ENCODE measurements around the gene CNPY3.
A peak's percentile ranks its signal among the peaks of the same experiment; 100 is the strongest.

Gene CNPY3

DNA sequence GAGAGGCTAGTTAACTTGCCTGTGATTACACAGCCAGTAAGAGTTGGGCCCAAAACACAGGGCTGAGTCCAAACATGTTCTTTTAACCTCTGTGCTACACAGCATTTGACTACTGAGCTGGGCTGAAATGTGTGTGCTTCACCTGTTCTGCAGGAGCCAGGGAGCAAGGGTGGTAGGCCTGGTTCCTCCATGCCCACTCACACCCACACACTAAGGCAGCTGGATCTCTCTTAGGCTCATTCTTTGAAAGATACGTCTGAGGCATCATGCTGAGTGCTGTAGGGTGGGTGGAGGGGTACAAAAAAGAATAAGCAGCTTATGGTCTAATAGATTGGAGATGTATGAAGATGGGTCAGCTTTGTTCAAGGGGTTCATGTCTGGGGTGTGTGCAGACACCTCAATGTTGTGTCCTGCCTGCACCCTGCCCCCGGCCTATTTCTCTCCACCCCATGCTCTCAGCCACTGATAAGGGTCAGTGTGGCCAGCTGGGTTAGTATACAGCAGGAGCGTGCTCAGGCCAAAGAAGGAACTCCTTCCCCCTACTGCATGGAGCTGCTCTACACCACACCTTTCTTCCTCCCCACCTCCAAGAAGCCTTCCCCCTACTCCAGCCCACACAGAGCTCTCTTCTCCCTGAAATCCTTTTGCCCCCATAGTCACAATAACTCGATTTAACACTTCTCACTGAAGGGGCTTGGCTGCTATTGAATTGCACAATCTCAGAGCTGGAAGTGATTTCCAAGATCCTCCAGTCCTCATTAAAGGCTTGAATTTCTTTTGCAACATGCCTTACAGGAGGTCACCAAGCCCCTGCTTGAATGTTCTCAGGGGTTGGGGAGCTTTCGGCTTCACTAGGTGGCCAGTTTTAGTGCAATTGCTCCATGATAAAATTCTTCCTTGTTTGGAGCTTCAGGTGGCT is 58.5 kb downstream of the CNPY3 start:
- DNase-seq (ENCODE audit: low read depth): peak; percentile 52
- Histone ChIP-seq H3K9ac (ENCODE audit: low read length) (no peak overlapping the region), H3K4me3 (ENCODE audit: low read length) (no peak overlapping the region), H3K4me1 (ENCODE audit: control insufficient read depth, insufficient read depth, low read length) (peaks cover 39% of the 10 kb centered on the region), H3K9me3 (ENCODE audit: control insufficient read depth, low read length) (no peaks in the 10 kb centered on the region), H3K27me3 (replicated peaks; ENCODE audit: control insufficient read depth, insufficient read depth, low read length) (no peaks in the 10 kb centered on the region), H3K36me3 (ENCODE audit: control insufficient read depth, insufficient read depth, low read length, severe bottlenecking) (peaks cover 22% of the 10 kb centered on the region)

- peak; percentile 19 for DNase-seq (ENCODE audit: low read depth)
- peaks cover 22% of the 10 kb centered on the region for H3K36me3 ChIP-seq (ENCODE audit: control insufficient read depth, insufficient read depth, low read length, severe bottlenecking)
Observed at GRCh38 chr6:42988486-42989020, 59.3 kb downstream of the CNPY3 start.

More at GRCh38 chr6:42988486-42989020, 59.3 kb downstream of the CNPY3 start:
- Histone ChIP-seq H3K4me1 (ENCODE audit: control insufficient read depth, insufficient read depth, low read length) (peaks cover 38% of the 10 kb centered on the region), H3K27me3 (replicated peaks; ENCODE audit: control insufficient read depth, insufficient read depth, low read length) (no peaks in the 10 kb centered on the region), H3K9me3 (ENCODE audit: control insufficient read depth, low read length) (no peaks in the 10 kb centered on the region), H3K4me3 (ENCODE audit: low read length) (no peak overlapping the region), H3K9ac (ENCODE audit: low read length) (no peak overlapping the region)

Data from adipocyte (in vitro differentiated cells).